Stimulated activated CD4-positive, alpha-beta T cell treated with anti-CD3 and anti-CD28 coated beads, Interleukin-12 subunit alpha, Interleukin-12 subunit beta, amount 100 ng/mL, for 24 hours (primary cell): ENCODE results near the gene NEURL2.

Experiments used
- DNase-seq, 2 experiments: peaks; one replicate each; pipeline ENCODE4 v3.0.0-alpha.2; 2020; ENCODE audit warnings: low read depth in 2 of 2

NEURL2 gene

DNA sequence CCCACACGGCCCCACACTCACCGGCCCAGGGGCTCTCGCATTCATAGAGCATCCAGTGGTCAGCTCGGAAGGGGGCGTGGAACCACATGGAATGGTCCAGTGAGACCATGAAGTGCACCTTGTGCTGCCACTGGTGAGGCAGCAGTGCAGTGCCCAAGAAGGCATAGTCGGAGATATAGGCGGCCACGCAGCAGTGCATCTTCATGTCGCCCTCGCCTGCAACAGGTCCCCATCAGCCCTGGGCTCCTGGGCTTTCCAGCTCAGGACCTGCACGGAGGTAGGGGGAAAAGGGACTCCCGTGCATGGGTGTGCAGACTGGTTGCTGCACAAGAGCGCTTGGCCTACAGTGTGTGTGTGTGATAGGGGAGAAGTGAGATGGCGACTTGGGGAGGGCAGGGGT, 47.5 kb downstream of the NEURL2 start:
- no peak for DNase-seq

DNA sequence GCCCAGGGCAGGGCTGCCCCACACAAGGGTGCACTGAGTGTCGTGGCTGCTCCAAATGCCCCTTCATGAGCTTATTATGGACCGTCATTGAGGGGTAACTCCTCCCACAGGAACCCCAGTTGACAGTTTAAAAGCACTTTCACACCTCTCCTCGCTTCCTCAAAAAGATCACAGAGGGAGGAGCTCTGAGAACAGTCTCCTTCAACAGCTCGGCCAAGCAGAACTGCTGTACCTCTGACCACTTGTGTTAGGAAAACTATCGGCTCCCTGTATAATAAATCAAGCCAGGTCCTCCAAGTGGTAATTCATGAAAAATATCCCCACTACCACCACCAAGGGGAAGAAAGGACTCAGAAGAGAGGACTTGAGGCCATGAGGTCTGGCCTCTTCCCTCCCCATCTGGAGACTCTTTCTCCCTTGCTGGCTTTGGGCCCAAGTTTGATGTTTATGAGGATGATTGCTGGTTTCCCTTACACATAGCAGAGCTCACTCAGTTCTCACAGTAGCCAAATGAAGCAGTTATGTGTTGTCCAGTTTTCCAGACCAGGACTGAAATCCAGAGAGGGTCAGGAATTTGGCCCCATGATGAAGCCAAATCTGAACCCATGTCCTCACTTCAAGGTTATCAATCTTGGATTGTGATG, 48.7 kb downstream of the NEURL2 start:
- no peak for DNase-seq

DNA sequence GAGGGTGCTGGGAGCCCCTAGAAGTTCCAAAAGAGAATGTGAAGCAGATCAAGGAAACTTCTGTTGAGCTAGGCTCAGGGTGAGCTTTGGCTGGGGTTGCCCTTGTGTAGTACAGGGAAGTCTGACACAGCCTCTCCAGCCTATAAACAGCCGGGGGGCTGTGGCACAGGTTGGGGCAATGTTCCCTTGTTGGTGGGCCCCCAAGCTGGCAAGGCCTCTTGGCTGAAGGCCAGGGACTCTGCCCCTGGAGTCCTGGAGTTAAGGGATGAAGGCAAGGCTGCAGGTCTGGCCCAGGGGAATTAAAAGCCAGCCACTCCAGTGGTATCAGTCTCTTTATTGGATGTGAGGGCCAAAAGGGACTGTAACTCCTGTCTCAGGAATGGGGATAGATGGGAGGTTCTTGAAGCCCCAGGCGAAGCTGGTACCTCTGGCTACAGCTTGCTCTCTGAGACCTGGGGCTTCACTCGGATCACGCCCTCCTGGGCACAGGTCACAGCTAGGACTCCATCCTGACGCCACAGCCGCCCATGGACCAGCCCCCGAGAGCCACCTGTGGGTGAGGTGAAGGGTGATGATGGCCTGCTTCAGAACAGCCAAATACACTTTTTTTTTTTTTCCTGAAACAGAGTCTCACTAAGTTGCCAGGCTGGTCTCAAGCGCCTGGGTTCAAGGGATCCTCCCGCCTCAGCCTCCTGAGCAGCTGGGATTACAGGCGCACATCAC, 49.4 kb downstream of the NEURL2 start:
- DNase-seq = no peak

DNA sequence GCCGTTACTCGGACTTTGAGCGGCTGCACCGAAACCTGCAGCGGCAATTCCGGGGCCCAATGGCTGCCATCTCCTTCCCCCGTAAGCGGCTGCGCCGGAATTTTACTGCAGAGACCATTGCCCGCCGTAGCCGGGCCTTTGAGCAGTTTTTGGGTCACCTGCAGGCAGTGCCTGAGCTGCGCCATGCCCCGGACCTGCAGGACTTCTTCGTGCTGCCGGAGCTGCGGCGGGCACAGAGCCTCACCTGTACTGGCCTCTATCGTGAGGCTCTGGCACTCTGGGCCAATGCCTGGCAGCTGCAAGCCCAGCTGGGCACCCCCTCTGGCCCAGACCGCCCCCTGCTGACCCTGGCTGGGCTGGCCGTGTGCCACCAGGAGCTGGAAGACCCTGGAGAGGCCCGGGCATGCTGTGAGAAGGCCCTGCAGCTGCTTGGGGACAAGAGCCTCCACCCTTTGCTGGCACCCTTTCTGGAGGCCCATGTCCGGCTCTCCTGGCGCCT, 50.3 kb downstream of the NEURL2 start:
- DNase-seq = no peak
